Fibroblast of lung (primary cell): Measurements from ENCODE around the gene NR2F1-AS1.

Experiments
- EZH2 ChIP-seq: IDR thresholded peaks from 2 replicates; pipeline ENCODE4 v1.5.1; 2012; ENCODE audit warnings: low read length, control low read depth, mild to moderate bottlenecking; ENCODE audit errors: missing control alignments
- TF ChIP-seq, protein P1 (sequence below), 2 donors: IDR thresholded peaks in 1 of 2; conservative IDR thresholded peaks in 1 of 2; 1 replicate in 1 of 2; 2 replicates in 1 of 2; pipeline ENCODE4 v1.5.1; 2011 to 2012; ENCODE audit warnings: low read length in 2 of 2, control low read depth in 1 of 2, inconsistent platforms in 1 of 2, low read depth in 1 of 2, mild to moderate bottlenecking in 1 of 2

GRCh38 chr5:93571114-93571949 is 9.7 kb downstream of the NR2F1-AS1 start:
- TF ChIP-seq, protein P1, sequence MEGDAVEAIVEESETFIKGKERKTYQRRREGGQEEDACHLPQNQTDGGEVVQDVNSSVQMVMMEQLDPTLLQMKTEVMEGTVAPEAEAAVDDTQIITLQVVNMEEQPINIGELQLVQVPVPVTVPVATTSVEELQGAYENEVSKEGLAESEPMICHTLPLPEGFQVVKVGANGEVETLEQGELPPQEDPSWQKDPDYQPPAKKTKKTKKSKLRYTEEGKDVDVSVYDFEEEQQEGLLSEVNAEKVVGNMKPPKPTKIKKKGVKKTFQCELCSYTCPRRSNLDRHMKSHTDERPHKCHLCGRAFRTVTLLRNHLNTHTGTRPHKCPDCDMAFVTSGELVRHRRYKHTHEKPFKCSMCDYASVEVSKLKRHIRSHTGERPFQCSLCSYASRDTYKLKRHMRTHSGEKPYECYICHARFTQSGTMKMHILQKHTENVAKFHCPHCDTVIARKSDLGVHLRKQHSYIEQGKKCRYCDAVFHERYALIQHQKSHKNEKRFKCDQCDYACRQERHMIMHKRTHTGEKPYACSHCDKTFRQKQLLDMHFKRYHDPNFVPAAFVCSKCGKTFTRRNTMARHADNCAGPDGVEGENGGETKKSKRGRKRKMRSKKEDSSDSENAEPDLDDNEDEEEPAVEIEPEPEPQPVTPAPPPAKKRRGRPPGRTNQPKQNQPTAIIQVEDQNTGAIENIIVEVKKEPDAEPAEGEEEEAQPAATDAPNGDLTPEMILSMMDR (conservative IDR thresholded peaks at IDR 0.05 in 1 of 2, IDR thresholded peaks at IDR 0.05 in 1 of 2; ENCODE audit: low read depth in 1 of 2, low read length in 2 of 2) = no peak
- no peak for TF ChIP-seq EZH2
